ENCODE measurements around the gene ZNF519. TPM values are rescaled to one million over a fixed set of nuclear protein-coding genes. Genes with fewer than 3 reads are reported as not detected.
"Not testable (repeated sequence)": the region's sequence is repeated elsewhere in the genome, so short reads cannot be mapped to it uniquely, and the experiment has no call there.

The ZNF519 gene
- total RNA-seq (2022) (26.4 and 27.0 TPM in 2 replicates), Bru-seq, nascent RNA (percentile 88 among the genes with signal in this experiment), BruChase-seq, experiment 1, labeled RNA remaining after a 6-hour chase (percentile 79 among the genes with signal in this experiment), BruChase-seq, experiment 2, labeled RNA remaining after a 2-hour chase (percentile 86 among the genes with signal in this experiment)
- long read RNA-seq, full-length matches to known transcripts, result 3 of 6 reads
- long read RNA-seq, partial matches to known transcripts, result 0 of 6 reads
- long read RNA-seq, other reads (novel, unspliced or antisense), result 3 of 6 reads

DNA sequence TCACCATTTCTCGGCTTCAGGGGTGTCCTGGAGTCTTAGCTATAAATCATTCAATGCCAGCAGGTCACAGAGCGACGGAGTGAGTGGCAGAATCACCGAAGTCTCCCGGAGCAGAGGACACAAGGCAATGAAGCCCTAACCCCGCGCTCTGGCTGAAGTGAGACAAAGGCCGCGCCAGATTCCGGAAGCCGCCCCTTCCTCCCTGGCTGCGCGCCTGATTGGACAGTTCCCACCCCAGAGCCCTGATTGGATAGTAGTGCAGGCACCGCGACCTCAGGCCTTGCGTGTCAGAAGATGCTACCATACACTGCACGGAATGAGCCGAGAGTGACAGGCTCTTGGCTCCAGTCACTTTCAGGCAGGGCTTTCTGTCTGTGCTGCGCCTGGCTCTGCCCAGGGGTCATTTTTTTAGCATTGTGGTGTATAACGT is at the start of gene ZNF519:
TSS of gene ZNF519 (minus strand) at position 165 of the 430 bp plus-strand sequence. CDS start at position 7, 158 bp downstream.
- H3K9me3 Mint-ChIP-seq (ENCODE audit: low read depth, unreplicated experiment), result not testable (repeated sequence)

DNA sequence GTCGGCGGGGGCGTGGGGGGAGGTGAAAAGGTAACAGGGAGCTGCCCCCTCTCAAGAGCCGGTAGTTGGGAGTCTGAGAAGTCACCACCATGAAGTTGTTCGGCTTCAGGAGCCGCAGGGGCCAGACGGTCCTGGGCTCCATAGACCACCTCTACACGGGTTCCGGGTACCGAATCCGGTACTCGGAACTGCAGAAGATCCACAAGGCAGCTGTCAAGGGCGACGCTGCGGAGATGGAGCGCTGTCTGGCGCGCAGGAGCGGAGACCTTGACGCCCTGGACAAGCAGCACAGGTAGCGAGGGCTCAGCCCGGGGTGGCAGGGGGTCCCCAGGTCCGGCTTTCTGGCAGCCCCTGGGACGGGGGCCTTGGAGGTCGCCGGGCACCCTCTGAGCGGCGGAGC is 47.1 kb upstream of the ZNF519 start:
- BruUV-seq (replicated peaks), result no TSS peak
- no peaks in the 10 kb centered on the region for H3K27me3 Mint-ChIP-seq (ENCODE audit: unreplicated experiment)
- H3K4me3 Mint-ChIP-seq (ENCODE audit: low read depth, unreplicated experiment), result peak overlapping the region; percentile 70
- H3K27ac Mint-ChIP-seq (ENCODE audit: unreplicated experiment), result no peak overlapping the region
- TF ChIP-seq, protein P1, sequence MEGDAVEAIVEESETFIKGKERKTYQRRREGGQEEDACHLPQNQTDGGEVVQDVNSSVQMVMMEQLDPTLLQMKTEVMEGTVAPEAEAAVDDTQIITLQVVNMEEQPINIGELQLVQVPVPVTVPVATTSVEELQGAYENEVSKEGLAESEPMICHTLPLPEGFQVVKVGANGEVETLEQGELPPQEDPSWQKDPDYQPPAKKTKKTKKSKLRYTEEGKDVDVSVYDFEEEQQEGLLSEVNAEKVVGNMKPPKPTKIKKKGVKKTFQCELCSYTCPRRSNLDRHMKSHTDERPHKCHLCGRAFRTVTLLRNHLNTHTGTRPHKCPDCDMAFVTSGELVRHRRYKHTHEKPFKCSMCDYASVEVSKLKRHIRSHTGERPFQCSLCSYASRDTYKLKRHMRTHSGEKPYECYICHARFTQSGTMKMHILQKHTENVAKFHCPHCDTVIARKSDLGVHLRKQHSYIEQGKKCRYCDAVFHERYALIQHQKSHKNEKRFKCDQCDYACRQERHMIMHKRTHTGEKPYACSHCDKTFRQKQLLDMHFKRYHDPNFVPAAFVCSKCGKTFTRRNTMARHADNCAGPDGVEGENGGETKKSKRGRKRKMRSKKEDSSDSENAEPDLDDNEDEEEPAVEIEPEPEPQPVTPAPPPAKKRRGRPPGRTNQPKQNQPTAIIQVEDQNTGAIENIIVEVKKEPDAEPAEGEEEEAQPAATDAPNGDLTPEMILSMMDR (IDR thresholded peaks at IDR 0.05; ENCODE audit: unreplicated experiment), result no peak
- CTCF ChIA-PET, result interaction anchor here (0.6 kb wide), 1 partner anchor 371 kb away, joined by 5 read pairs; no protein-coding TSS in a partner anchor
- no peaks in the 10 kb centered on the region for H3K9me3 Mint-ChIP-seq (ENCODE audit: low read depth, unreplicated experiment)
- intact Hi-C loops (cut with micrococcal nuclease; ENCODE audit: unreplicated experiment), result no loop called here
- peaks cover 10% of the 10 kb centered on the region for H3K36me3 Mint-ChIP-seq (ENCODE audit: insufficient read depth, unreplicated experiment)
- H3K4me1 Mint-ChIP-seq (ENCODE audit: low read depth, unreplicated experiment), result no peaks in the 10 kb centered on the region
- no peak for DNase-seq

More for the DNA sequence above, at the start of gene ZNF519:
- CTCF ChIA-PET; H3K27me3 Mint-ChIP-seq (ENCODE audit: unreplicated experiment); intact Hi-C loops (cut with micrococcal nuclease; ENCODE audit: unreplicated experiment); BruUV-seq (replicated peaks): not testable (repeated sequence)
- peak within 1 kb of the TSS; percentile 35 for H3K27ac Mint-ChIP-seq (ENCODE audit: unreplicated experiment)
- peak; percentile 88 for DNase-seq
- H3K4me1 Mint-ChIP-seq (ENCODE audit: low read depth, unreplicated experiment), result peaks cover 22% of the 10 kb centered on the region
- peak within 1 kb of the TSS; percentile 79 for H3K4me3 Mint-ChIP-seq (ENCODE audit: low read depth, unreplicated experiment)
- peaks cover 19% of the 10 kb centered on the region for H3K36me3 Mint-ChIP-seq (ENCODE audit: insufficient read depth, unreplicated experiment)

DNA sequence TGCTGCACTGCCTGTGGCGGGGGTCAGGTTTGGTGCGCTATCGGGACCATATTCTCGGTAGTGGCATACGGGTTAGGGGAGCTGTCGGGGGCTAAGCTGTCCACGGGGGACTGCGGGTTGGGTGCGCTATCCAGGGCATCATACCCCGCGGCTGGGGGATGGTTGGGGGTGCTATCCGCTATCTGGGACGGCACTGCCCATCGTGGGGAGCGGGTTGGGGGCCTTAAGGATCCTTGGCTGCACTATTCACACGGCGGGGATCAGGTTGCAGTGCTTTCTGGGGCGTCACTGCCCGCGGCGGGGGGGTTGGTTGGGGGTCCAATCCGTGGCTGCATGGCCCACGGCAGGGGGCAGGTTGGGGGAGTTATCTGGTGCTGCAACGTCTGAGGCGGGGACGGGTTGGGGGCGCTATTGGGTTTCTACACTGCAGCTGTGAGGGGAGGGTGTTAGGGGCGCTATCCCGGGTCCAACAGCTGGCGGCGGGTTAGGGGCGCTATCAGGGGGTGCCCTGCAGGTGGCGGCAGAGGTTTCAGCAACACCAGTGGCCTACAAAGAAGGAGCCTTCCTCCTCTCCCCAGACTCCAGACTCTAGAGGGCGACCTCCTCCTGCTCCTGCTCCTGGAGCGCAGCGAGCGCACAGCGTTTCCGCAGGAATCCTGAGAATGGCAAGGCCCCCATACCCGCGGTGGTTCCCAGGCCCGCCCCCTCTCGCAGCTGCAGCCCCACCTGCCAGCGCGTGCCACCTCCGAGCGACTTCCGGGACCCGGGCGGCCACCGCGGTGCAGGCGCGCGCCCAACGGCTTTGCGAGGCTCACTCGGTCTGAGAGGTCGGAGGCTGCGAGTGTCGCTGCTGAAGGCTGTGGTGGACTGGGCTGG is 46.3 kb upstream of the ZNF519 start:
- CTCF ChIA-PET, result interaction anchor here (0.6 kb wide), 1 partner anchor 371 kb away, joined by 5 read pairs; no protein-coding TSS in a partner anchor
- peak; percentile 77 for DNase-seq
- H3K9me3 Mint-ChIP-seq (ENCODE audit: low read depth, unreplicated experiment); intact Hi-C loops (cut with micrococcal nuclease; ENCODE audit: unreplicated experiment); H3K27ac Mint-ChIP-seq (ENCODE audit: unreplicated experiment); H3K27me3 Mint-ChIP-seq (ENCODE audit: unreplicated experiment); BruUV-seq (replicated peaks); H3K4me1 Mint-ChIP-seq (ENCODE audit: low read depth, unreplicated experiment); H3K36me3 Mint-ChIP-seq (ENCODE audit: insufficient read depth, unreplicated experiment): not testable (repeated sequence)
- peak overlapping the region; percentile 70 for H3K4me3 Mint-ChIP-seq (ENCODE audit: low read depth, unreplicated experiment)

DNA sequence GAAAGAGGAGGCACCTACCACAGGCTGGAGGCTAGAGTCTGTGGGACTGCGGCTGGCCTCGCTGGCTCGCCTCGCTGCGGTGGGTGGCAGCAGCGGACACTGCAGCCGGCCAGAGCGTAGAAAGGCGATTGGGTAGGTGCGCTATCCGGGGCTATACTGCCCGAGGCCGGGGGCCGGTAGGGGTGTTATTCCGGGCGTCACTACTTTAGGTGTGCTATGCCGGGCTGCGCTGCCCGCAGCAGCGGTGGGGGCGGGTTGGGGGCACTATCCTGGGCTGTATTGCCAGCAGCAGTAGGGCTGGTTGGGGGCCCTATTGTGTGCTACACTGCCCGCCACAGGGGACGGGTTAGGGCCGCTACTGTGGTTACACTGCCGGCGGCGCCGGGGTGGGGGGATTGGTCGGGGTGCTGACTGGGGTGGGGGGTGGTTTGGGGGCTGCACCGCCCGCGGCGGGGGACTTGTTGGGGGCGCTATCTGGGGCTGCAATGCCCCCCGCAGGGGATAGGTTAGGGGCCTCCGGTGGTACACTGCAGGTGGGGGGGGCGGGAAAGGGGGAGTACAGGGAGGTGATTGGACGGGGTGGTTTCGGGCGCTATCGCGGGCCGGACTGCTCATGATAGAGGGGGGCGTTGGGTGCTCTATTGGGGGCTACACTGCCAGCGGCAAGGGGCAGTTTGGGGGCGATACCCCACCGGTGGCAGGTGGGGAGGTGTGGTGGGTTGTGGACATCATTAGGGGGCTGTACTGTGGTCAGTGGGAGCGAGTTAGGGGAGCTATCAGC is 45.5 kb upstream of the ZNF519 start:
- BruUV-seq (replicated peaks); H3K4me1 Mint-ChIP-seq (ENCODE audit: low read depth, unreplicated experiment); H3K9me3 Mint-ChIP-seq (ENCODE audit: low read depth, unreplicated experiment); DNase-seq; H3K4me3 Mint-ChIP-seq (ENCODE audit: low read depth, unreplicated experiment); H3K27ac Mint-ChIP-seq (ENCODE audit: unreplicated experiment); intact Hi-C loops (cut with micrococcal nuclease; ENCODE audit: unreplicated experiment); CTCF ChIA-PET; H3K36me3 Mint-ChIP-seq (ENCODE audit: insufficient read depth, unreplicated experiment); H3K27me3 Mint-ChIP-seq (ENCODE audit: unreplicated experiment): not testable (repeated sequence)

DNA sequence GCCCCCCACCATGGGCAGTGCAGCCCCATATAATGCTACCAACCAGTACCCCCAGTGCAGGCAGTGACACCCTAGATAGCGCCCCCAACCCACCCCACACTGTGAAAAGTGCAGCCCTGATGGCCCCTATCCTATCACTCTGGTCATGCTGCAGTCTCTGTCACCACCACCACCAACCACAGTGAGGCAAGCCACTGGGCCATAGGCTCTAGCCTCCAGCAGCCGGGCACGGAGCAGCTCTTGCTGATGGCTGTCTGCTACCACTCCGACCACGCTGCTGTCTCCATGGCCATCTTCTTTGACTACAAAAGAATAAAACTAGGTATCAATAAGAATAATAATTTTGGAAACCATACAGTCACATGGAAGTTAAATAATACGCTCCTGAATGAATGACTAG is 43.2 kb upstream of the ZNF519 start:
- DNase-seq; H3K27me3 Mint-ChIP-seq (ENCODE audit: unreplicated experiment); H3K27ac Mint-ChIP-seq (ENCODE audit: unreplicated experiment); H3K9me3 Mint-ChIP-seq (ENCODE audit: low read depth, unreplicated experiment); BruUV-seq (replicated peaks); H3K4me3 Mint-ChIP-seq (ENCODE audit: low read depth, unreplicated experiment); H3K4me1 Mint-ChIP-seq (ENCODE audit: low read depth, unreplicated experiment); intact Hi-C loops (cut with micrococcal nuclease; ENCODE audit: unreplicated experiment); H3K36me3 Mint-ChIP-seq (ENCODE audit: insufficient read depth, unreplicated experiment); CTCF ChIA-PET: not testable (repeated sequence)

DNA sequence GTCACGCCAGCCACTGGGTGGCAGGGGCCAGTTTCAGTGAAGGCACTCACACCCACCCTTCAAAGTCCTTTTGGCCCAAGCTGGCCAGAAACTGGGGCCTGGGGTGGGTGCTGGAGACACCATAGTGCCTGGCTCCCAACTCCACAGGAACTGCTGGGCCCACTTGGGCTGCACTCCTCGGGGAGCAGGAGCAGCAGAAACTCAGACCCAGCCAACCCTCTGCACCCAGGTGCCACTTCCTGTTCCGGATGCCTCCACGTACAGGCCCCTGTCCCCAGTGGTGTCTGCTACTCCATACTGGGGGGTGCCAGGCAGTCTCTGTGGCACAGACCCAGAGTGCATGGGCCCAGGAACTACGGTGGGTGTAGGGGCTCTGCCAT is 42.5 kb upstream of the ZNF519 start:
- no peaks in the 10 kb centered on the region for H3K27me3 Mint-ChIP-seq (ENCODE audit: unreplicated experiment)
- H3K27ac Mint-ChIP-seq (ENCODE audit: unreplicated experiment), result no peak overlapping the region
- no TSS peak for BruUV-seq (replicated peaks)
- intact Hi-C loops (cut with micrococcal nuclease; ENCODE audit: unreplicated experiment), result no loop called here
- H3K4me1 Mint-ChIP-seq (ENCODE audit: low read depth, unreplicated experiment), result no peaks in the 10 kb centered on the region
- DNase-seq, result no peak
- TF ChIP-seq, protein P1 (IDR thresholded peaks at IDR 0.05; ENCODE audit: unreplicated experiment), result no peak
- H3K4me3 Mint-ChIP-seq (ENCODE audit: low read depth, unreplicated experiment), result no peak overlapping the region
- CTCF ChIA-PET, result no interaction called here
- peaks cover 10% of the 10 kb centered on the region for H3K36me3 Mint-ChIP-seq (ENCODE audit: insufficient read depth, unreplicated experiment)
- no peaks in the 10 kb centered on the region for H3K9me3 Mint-ChIP-seq (ENCODE audit: low read depth, unreplicated experiment)

DNA sequence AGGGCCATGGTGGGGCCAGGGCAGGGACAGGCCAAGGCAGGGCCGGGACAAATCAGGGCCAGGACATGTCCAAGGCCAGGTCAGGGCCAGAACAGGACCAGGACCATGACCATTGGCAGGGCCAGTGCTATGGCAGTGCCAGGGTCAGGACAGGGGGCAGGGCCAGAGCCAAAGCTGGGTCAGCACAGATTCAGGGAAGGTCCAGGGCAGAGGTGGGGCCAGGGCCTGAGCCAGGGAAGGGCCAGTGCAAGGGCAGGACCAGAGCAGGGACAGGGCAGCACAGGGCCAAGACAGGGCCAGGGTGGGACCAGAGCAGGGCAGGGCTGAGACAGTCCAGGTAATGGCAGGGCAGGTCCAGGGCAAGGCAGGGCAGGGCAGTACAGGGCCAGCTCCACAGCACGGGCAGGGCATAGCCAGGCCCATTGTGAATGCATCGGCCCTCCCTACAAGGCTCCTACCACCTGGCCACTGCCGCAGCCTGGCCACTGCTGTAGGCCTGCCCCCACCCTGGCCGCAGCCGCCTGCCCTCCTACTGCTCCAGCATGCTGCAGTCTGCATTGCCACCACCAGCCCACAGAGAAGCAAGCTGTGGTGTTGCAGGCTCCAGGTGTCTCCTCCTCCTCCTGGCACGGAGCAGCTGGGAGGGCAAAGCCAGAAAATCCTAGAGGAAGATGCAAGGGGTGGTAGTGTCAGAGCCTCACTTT is 41.9 kb upstream of the ZNF519 start:
- CTCF ChIA-PET; BruUV-seq (replicated peaks): not testable (repeated sequence)

More for the DNA sequence above, 41.9 kb upstream of the ZNF519 start:
- H3K9me3 Mint-ChIP-seq (ENCODE audit: low read depth, unreplicated experiment); intact Hi-C loops (cut with micrococcal nuclease; ENCODE audit: unreplicated experiment); H3K27me3 Mint-ChIP-seq (ENCODE audit: unreplicated experiment); H3K4me3 Mint-ChIP-seq (ENCODE audit: low read depth, unreplicated experiment); H3K27ac Mint-ChIP-seq (ENCODE audit: unreplicated experiment); H3K36me3 Mint-ChIP-seq (ENCODE audit: insufficient read depth, unreplicated experiment); DNase-seq; H3K4me1 Mint-ChIP-seq (ENCODE audit: low read depth, unreplicated experiment): not testable (repeated sequence)

Data from Calu3 (cell line).